T-helper 2 cell (primary cell): ENCODE measurements around the gene NR1H3.

ENCODE experiments used
- DNase-seq, 5 experiments: peaks; one replicate each; pipeline versions ENCODE4 v3.0.0 to v3.0.0-alpha.2; 2012 to 2022

Gene NR1H3

DNA sequence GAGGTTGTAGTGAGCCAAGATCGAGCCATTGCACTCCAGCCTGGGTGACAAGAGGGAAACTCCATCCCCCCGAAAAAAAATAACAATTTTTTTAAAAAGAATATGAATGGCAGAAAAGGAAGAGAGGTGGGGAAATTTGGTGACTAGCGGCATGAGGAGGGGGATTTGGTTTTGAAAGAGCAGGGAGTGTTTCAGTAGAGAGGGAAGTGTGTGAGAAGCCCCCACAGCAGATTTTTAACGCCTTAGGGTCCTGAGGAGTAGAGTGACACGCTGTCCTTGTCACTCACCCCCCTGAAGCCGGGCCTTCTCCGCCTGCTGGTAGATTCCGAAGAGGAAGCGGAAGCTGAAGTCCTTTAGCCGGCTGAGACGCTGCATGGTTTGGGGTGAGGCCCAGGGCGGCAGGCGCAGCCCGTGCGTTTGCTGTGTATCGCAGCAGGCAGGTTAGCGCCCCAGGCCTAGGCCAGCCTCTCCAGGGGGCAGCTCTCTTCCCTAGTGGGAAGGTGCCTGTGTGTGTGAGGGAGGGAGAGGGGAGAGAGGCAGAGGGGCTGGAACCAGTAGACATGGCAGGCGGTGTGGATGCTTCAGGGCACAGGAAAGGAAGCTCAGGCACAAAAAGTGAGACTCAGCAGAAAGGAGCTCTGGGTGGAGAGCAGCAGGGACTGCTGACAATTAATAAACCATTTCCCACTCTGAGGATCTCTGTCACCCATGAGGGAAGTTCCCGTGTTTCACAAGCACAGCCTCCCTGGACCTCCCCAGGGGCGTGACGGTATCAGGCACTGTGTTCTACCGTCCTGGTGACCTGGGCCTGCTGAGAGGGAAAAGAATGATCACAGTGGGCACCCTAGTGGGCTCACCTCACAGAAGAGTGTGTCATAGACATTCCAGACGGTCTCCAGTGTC, 13.1 kb upstream of the NR1H3 start:
- DNase-seq = no peak

DNA sequence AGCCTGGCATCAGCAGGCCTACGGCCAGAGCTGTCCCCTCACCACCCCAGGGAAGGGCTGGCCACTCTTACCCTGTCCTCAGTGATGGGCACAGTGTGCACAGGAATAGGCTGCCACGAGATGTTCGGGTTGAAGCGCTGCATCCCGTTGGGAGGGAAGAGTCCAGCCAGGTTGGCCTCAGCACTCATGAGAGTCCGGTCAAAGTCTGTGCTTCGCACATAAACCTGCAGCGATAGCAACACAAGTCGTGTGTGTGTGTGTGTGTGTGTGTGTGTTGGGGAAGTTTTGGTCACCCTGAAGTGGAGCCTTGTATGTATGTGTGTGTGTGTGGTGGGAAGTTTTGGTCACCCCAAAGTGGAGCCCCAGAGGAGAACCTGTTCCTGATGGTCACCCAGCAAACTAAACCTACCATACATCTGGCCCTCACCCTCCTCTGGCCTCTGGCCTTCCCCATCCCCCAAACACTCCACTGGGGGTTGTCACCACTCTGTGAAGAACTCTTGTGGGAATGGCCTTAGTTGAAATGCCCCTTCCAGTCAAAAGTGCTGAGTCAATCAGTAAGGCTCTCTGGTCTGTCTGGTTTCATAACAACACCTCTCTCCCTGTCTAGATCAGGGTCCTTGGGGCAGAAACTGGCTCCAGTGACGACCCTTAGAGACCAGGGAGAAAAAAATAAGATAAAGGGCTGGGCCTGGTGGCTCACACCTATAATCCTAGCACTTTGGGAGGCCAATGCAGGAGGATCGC, 12.0 kb upstream of the NR1H3 start:
- DNase-seq = no peak

DNA sequence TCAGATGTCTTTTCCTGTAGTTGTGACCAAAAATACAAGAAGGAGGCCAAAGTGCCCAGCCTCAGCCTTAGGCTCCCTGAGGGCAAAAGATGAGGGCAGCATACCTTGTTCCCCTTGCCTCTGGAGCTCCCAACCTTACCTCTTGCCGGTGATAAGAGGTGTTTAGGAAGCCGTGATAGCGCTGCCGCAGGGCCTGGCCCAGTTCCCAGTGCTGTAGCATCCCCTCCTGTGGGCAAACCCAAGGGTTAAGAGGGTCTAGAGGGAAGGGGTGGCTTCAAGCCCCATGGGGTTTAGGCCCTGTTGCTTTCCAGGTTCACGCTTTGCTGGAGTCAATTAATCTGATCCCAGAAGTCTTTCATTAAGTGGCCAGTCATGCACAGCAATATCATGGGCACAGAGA, 10.3 kb upstream of the NR1H3 start:
- DNase-seq = no peak

DNA sequence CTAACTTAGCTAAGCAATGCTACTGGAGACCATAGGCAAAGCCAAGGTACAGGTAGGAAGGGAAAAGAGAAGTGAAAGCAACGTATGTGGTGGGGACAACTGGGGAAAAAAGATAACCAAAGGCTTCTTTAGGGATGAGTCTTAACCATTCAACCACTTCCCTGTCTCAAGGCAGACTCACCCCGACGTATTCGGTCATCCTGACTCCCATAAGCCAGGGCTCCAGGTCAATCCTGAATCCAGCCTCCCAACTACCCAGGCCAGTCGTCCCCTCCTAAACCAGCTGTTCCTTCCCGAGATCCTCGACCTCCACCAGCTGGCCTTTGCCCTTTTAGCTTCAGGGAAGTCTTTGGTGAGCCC, 9.5 kb upstream of the NR1H3 start:
- DNase-seq = no peak

DNA sequence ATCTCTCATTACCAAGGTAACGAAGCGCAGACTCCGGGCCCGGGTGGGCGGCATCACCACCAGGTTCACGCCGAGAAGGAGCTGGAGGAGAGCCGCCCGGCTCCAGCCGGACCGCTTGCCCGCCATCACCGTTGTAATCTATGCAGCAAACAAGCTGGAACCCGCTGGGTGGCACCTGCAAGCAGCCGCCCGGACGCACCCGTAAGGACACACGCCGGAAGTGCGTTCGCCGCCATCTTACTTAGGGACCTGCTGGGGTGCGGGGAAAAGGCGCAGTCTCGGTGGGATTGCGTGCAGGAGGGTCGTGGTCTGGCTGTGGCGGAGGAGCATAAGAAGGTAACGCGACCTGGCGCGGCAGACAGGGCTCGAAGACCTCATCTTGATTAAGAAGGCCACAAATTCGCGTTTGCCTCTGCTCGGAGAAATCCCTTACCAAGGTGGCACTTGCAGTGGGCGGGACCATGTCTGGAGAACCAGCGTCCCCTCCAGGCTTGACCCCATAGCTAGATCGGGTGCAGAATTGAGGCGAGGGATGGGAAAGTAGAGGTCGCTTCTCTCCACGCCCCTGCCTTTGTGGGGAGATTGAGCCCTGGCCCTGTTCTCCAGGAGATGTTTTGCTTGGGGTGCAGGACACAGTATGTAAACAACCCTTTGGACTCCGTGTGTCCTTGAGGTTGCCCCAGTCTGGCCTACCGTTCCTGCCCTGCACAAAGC, 9.0 kb upstream of the NR1H3 start, which contains the start of gene ACP2:
TSS of gene ACP2 (minus strand) at position 151 of the 714 bp plus-strand sequence. CDS start at position 126, 25 bp downstream.
- peak; percentile 67 to 94 (median 80) for DNase-seq

DNA sequence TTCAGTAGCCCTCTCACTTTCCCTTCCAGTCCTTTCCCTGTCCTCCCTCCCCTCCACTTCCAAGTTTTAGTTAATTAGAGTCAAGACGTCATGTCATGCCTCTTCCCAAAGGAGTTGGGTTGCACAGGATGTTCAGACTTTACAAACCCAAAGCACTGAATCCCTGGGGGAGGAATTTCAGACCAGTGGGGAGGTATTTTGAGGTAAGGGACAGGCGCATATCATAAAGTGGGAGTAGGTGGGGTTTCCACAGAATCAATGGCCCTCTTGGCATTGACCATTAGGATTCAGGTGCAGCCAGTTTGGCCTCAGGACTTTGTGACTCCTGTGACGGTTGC, 8.4 kb upstream of the NR1H3 start:
- no peak for DNase-seq

DNA sequence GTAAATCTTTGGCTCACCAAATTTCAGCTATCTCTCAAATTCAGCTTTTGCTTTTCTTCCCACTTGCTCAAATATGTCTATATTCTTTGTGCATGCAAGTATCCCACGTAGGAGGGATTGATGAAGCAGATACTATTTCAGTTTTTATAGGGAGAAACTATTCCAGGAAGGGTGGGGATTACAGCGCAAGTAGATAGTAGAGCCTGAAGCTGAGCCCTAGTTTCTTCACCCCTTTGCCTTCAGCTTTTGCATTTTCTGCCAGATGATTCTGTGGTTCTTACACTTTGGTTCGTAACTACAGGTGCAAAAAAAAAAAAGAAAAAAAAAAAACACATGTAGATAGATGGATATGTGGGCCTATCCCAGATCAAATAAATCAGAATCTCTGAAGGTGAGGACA, 6.0 kb upstream of the NR1H3 start:
- no peak for DNase-seq

GRCh38 chr11:47253660-47254059, 4.1 kb upstream of the NR1H3 start:
- no peak for DNase-seq

DNA sequence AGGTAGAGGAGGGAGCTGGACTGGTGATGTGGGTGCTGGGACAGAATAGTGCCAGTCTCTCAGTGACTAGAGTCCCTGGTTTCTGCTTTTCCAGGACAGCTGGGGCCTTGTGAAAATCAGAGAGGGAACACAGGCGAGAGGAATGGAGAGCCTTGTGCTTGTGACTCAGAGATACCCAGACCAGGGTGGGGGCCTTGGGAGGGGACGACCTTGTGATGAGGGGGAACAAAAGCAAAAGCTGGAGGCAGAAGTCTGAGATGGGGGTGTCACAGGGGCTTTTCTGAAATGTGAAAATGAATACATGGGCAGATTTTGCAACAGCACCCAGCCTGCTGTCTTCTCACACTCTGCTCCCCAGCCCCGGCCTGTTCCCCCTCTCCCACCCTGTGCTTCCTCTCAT, 3.4 kb upstream of the NR1H3 start:
- DNase-seq = no peak

GRCh38 chr11:47256374-47256773, 1.4 kb upstream of the NR1H3 start:
- no peak for DNase-seq

- DNase-seq = no peak
These were observed 649 bp upstream of the NR1H3 start for GRCh38 chr11:47257177-47257516.

DNA sequence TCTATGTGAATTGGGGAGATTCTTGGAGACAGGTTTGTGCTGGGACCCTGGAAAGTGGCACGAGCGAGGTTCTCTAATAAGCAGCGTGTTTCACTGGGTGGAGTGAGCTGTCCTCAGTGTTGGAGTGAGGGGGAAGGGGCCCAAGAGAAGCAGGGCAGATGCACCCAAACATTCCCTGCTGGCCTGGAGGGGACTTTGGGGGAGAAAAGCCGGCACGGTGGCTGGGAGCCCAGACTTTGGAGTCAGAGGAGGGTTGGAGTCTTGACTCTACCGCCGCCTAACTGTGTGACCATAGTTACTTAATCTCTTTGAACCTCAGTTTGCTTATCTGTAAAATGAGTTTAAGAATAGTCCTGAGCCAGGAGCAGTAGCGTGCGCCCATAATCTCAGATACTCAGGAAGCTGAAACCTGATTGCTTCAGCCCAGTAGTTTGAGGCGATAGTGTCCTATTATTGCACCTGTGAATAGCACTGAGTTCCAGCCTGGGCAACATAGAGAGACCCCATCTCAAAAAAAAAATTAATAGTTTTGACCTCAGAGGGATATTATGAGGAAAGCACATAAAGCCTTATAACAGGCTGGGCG, 614 bp downstream of the NR1H3 start:
- DNase-seq = no peak

GRCh38 chr11:47259232-47259977, 1.6 kb downstream of the NR1H3 start:
- peak in 2 of 5 experiments; percentile 17 to 44 for DNase-seq

- DNase-seq = no peak
These were observed 2.6 kb downstream of the NR1H3 start for GRCh38 chr11:47260366-47260765.

- no peak for DNase-seq
These were observed 3.5 kb downstream of the NR1H3 start for GRCh38 chr11:47261291-47261800.

- no peak for DNase-seq
These were observed 6.3 kb downstream of the NR1H3 start for GRCh38 chr11:47264119-47264518.

- no peak for DNase-seq
These were observed 6.7 kb downstream of the NR1H3 start for GRCh38 chr11:47264521-47264920.

DNA sequence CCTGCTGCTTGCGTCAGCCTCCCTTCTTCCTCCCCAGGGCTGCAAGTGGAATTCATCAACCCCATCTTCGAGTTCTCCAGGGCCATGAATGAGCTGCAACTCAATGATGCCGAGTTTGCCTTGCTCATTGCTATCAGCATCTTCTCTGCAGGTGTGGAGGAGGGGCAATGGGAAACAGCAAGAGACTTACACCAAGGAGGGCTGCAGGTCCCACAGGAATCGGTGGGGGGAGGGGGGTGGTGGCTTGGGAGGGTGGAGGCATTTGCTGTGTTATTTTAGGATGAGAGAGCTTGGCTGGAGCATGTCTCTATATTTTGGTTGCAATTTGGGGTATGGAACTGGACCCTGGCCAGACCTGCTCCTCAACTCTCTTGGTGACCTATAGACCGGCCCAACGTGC, 10.1 kb downstream of the NR1H3 start:
- DNase-seq = no peak

GRCh38 chr11:47268448-47269001, 10.7 kb downstream of the NR1H3 start:
- no peak for DNase-seq

DNA sequence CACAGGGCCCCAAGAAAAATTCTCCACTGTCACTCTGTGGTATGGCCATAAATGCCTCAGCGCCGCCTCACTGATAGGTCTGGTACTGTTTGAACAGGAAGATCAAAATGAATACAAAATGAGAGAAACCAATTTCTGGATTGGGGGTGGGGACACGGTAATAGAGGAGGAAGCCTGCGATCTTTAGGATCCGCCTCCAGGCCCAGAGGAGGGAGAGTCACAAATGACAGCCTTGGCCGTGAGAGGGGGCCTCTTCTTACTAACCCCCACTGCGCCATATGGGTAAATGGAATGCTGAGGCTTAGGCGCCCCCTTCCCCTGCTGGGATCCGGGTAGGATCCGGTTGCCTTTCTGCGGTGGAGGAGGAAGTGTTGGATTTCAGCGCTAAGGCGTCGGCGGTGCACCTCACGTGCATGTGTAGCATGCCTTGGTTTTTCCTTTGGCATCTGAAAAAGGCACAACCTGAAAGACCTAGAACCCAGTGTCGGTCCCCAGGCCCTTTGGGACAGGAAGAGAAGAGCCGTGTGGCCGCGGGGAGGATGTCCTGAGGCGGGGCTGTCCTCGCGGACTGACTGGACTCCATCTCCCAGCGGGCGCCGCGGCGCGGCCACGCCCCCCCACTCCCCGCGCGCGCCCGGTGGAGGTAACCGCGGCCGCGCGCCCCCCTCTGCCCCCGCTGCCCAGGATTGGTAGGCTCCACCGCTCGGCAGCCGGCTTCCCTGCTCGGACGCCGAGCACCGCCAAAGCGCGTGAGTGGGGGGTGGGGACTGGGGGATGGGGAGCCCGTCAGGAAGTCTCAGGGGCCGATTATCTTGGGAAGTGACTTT, 11.4 kb downstream of the NR1H3 start:
- DNase-seq = peak; percentile 72 to 95 (median 74)

GRCh38 chr11:47269829-47270305, 12.1 kb downstream of the NR1H3 start, which contains the start of gene MADD:
TSS of gene MADD (plus strand) at chr11:47270133.
- DNase-seq = peak; percentile 83 to 97 (median 85)
